ENCODE measurements around the gene TACC3.

DNA sequence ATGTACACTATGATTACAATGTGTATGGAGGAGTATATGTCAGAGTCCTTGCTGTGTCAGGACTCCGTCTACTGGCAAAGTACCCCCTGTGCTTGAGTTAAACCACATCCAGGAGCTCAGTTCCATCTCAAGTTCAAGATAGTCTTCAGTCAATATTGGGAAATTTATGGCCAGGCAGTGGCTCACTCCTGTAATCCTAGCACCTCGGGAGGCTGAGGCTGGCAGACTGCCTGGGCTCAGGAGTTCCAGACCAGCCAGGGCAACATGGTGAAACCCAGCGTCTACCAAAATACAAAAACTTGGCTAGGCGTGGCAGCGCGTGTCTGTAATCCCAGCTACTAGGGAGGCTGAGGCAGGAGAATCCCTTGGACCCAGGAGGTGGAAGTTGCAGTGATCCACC is 15.0 kb upstream of the TACC3 start:
- TF ChIP-seq, protein P1, sequence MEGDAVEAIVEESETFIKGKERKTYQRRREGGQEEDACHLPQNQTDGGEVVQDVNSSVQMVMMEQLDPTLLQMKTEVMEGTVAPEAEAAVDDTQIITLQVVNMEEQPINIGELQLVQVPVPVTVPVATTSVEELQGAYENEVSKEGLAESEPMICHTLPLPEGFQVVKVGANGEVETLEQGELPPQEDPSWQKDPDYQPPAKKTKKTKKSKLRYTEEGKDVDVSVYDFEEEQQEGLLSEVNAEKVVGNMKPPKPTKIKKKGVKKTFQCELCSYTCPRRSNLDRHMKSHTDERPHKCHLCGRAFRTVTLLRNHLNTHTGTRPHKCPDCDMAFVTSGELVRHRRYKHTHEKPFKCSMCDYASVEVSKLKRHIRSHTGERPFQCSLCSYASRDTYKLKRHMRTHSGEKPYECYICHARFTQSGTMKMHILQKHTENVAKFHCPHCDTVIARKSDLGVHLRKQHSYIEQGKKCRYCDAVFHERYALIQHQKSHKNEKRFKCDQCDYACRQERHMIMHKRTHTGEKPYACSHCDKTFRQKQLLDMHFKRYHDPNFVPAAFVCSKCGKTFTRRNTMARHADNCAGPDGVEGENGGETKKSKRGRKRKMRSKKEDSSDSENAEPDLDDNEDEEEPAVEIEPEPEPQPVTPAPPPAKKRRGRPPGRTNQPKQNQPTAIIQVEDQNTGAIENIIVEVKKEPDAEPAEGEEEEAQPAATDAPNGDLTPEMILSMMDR (IDR thresholded peaks at IDR 0.05): no peak
- TF ChIP-seq ZFX (IDR thresholded peaks at IDR 0.05; ENCODE audit: borderline replicate concordance): no peak

All from 22Rv1 (cell line).